Stimulated activated naive CD8-positive, alpha-beta T cell treated with anti-CD3 and anti-CD28 coated beads, Interleukin-15, Interleukin-2, amounts not matched to agents 100 ng/mL and 50 ng/mL, for 24 hours (primary cell): ENCODE measurements around the gene TNFSF18.
"Not testable (repeated sequence)": the region's sequence is repeated elsewhere in the genome, so short reads cannot be mapped to it uniquely, and the experiment has no call there.

Source experiments
- H3K27ac Mint-ChIP-seq: one replicate; pipeline ENCODE4 v1.8.0; 2021; ENCODE audit warnings: mild to moderate bottlenecking, mixed read lengths
- H3K27me3 Mint-ChIP-seq: one replicate; pipeline ENCODE4 v1.8.0; 2021; ENCODE audit warnings: mixed read lengths
- H3K36me3 Mint-ChIP-seq: one replicate; pipeline ENCODE4 v1.8.0; 2021; ENCODE audit warnings: low read depth, mixed read lengths
- H3K4me1 Mint-ChIP-seq: one replicate; pipeline ENCODE4 v1.8.0; 2021; ENCODE audit warnings: low read depth, mixed read lengths
- H3K4me3 Mint-ChIP-seq: one replicate; pipeline ENCODE4 v1.8.0; 2021; ENCODE audit warnings: mild to moderate bottlenecking, mixed read lengths
- H3K9me3 Mint-ChIP-seq: one replicate; pipeline ENCODE4 v1.8.0; 2021; ENCODE audit warnings: mixed read lengths

TNFSF18 gene, protein sequence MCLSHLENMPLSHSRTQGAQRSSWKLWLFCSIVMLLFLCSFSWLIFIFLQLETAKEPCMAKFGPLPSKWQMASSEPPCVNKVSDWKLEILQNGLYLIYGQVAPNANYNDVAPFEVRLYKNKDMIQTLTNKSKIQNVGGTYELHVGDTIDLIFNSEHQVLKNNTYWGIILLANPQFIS

GRCh38 chr1:173050865-173051264 is at the start of gene TNFSF18:
Gene TNFSF18 (minus strand): TSS chr1:173050941. CDS start chr1:173050896, 45 bp downstream.
- no peak within 1 kb of the TSS for H3K4me3 Mint-ChIP-seq
- peak within 1 kb of the TSS; percentile 7 for H3K27ac Mint-ChIP-seq
- H3K4me1 Mint-ChIP-seq: peaks cover 16% of the 10 kb centered on the region
- H3K9me3 Mint-ChIP-seq: no peaks in the 10 kb centered on the region
- peaks cover 6% of the 10 kb centered on the region for H3K27me3 Mint-ChIP-seq
- no peaks in the 10 kb centered on the region for H3K36me3 Mint-ChIP-seq

DNA sequence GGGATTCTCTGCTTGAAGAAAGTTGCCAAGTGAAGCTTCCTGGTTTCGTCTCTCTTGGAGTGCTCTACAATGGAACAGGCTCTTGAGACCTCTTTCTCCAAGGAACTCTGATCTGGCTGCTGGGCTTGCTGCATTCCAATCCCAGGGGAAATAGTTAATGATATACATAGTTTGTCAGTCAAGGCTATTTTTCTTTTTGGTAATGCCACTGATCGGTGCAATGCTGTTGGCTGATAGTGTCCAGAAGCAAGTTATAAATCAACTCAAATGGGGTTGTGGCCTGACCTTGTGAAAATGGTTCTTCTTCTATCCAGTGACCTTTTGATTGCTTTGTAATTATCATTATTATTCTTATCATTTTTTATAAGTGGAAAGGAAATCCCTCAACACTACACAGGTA is 48.4 kb upstream of the TNFSF18 start:
- no peak overlapping the region for H3K4me3 Mint-ChIP-seq
- H3K4me1 Mint-ChIP-seq: no peaks in the 10 kb centered on the region
- no peaks in the 10 kb centered on the region for H3K36me3 Mint-ChIP-seq
- H3K27me3 Mint-ChIP-seq: peaks cover 11% of the 10 kb centered on the region
- no peak overlapping the region for H3K27ac Mint-ChIP-seq
- H3K9me3 Mint-ChIP-seq: peaks cover 12% of the 10 kb centered on the region

GRCh38 chr1:173098117-173098516 is 47.4 kb upstream of the TNFSF18 start:
- Mint-ChIP-seq H3K27ac (no peak overlapping the region), H3K4me1 (no peaks in the 10 kb centered on the region), H3K9me3 (peaks cover 4% of the 10 kb centered on the region), H3K27me3 (peaks cover 11% of the 10 kb centered on the region), H3K4me3 (no peak overlapping the region), H3K36me3 (no peaks in the 10 kb centered on the region)

GRCh38 chr1:173097001-173097400 is 46.3 kb upstream of the TNFSF18 start:
- Mint-ChIP-seq H3K4me3 (no peak overlapping the region), H3K27ac (no peak overlapping the region), H3K9me3 (no peaks in the 10 kb centered on the region), H3K36me3 (no peaks in the 10 kb centered on the region), H3K27me3 (peaks cover 11% of the 10 kb centered on the region), H3K4me1 (no peaks in the 10 kb centered on the region)

GRCh38 chr1:173095632-173096031 is 44.9 kb upstream of the TNFSF18 start:
- no peaks in the 10 kb centered on the region for H3K9me3 Mint-ChIP-seq
- no peak overlapping the region for H3K4me3 Mint-ChIP-seq
- no peak overlapping the region for H3K27ac Mint-ChIP-seq
- peaks cover 11% of the 10 kb centered on the region for H3K27me3 Mint-ChIP-seq
- H3K36me3 Mint-ChIP-seq: no peaks in the 10 kb centered on the region
- no peaks in the 10 kb centered on the region for H3K4me1 Mint-ChIP-seq

GRCh38 chr1:173094541-173094940 is 43.8 kb upstream of the TNFSF18 start:
- peaks cover 11% of the 10 kb centered on the region for H3K27me3 Mint-ChIP-seq
- H3K36me3 Mint-ChIP-seq: no peaks in the 10 kb centered on the region
- H3K4me3 Mint-ChIP-seq: no peak overlapping the region
- no peaks in the 10 kb centered on the region for H3K4me1 Mint-ChIP-seq
- H3K9me3 Mint-ChIP-seq: no peaks in the 10 kb centered on the region
- no peak overlapping the region for H3K27ac Mint-ChIP-seq

GRCh38 chr1:173093691-173094445 is 43.1 kb upstream of the TNFSF18 start:
- peaks cover 11% of the 10 kb centered on the region for H3K27me3 Mint-ChIP-seq
- no peak overlapping the region for H3K27ac Mint-ChIP-seq
- no peaks in the 10 kb centered on the region for H3K4me1 Mint-ChIP-seq
- H3K4me3 Mint-ChIP-seq: no peak overlapping the region
- H3K9me3 Mint-ChIP-seq: no peaks in the 10 kb centered on the region
- no peaks in the 10 kb centered on the region for H3K36me3 Mint-ChIP-seq

DNA sequence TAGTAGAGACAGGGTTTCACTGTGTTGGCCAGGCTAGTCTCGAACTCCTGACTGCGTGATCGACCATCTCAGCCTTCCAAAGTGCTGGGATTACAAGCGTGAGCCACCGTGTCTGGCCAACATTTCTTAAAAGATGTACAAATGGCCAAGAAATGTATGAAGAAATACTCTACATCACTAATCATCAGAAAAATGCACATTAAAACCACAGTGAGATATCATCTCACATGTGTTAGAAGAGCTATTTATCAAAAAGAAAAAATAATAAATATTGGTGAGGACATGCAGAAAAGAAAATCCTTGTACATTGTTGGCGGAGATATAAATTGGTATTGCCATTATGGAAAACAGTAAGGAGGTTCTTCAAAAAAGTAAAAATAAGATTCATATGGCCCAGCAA is 33.6 kb upstream of the TNFSF18 start:
- Mint-ChIP-seq H3K27ac (no peak overlapping the region), H3K4me1 (no peaks in the 10 kb centered on the region), H3K9me3 (no peaks in the 10 kb centered on the region), H3K27me3 (no peaks in the 10 kb centered on the region), H3K36me3 (no peaks in the 10 kb centered on the region), H3K4me3 (no peak overlapping the region)

GRCh38 chr1:173082913-173083312 is 32.2 kb upstream of the TNFSF18 start:
- H3K36me3 Mint-ChIP-seq: no peaks in the 10 kb centered on the region
- H3K4me1 Mint-ChIP-seq: no peaks in the 10 kb centered on the region
- no peak overlapping the region for H3K4me3 Mint-ChIP-seq
- no peaks in the 10 kb centered on the region for H3K9me3 Mint-ChIP-seq
- no peak overlapping the region for H3K27ac Mint-ChIP-seq
- no peaks in the 10 kb centered on the region for H3K27me3 Mint-ChIP-seq

GRCh38 chr1:173074217-173074616 is 23.5 kb upstream of the TNFSF18 start:
- H3K4me1 Mint-ChIP-seq, H3K9me3 Mint-ChIP-seq, H3K27ac Mint-ChIP-seq, H3K27me3 Mint-ChIP-seq, H3K36me3 Mint-ChIP-seq, H3K4me3 Mint-ChIP-seq: not testable (repeated sequence)

DNA sequence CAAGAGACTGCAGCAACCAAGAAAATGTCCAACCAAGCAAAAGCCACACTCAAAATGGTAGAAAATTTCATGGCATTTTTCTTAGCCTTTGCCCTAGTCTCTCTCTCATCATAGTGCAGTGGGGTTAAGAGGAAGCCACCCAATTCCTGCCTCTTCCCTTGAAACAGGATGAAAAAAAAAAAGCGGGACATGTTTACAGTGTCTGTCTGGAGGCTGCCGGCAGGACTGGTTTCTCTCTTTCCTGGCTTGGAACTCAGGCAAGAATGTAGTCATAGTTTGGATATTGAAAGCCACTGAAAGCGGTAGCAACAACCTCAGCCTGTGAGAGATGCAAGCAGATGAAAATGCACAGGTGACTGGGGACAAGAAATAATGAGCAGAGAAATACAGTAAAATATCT is 13.3 kb upstream of the TNFSF18 start:
- H3K27me3 Mint-ChIP-seq: no peaks in the 10 kb centered on the region
- H3K36me3 Mint-ChIP-seq: no peaks in the 10 kb centered on the region
- H3K9me3 Mint-ChIP-seq: peaks cover 3% of the 10 kb centered on the region
- H3K4me1 Mint-ChIP-seq: no peaks in the 10 kb centered on the region
- H3K4me3 Mint-ChIP-seq: no peak overlapping the region
- H3K27ac Mint-ChIP-seq: no peak overlapping the region

GRCh38 chr1:173063171-173063570 is 12.4 kb upstream of the TNFSF18 start:
- H3K27me3 Mint-ChIP-seq: no peaks in the 10 kb centered on the region
- peaks cover 3% of the 10 kb centered on the region for H3K9me3 Mint-ChIP-seq
- no peak overlapping the region for H3K4me3 Mint-ChIP-seq
- no peaks in the 10 kb centered on the region for H3K36me3 Mint-ChIP-seq
- no peak overlapping the region for H3K27ac Mint-ChIP-seq
- no peaks in the 10 kb centered on the region for H3K4me1 Mint-ChIP-seq

DNA sequence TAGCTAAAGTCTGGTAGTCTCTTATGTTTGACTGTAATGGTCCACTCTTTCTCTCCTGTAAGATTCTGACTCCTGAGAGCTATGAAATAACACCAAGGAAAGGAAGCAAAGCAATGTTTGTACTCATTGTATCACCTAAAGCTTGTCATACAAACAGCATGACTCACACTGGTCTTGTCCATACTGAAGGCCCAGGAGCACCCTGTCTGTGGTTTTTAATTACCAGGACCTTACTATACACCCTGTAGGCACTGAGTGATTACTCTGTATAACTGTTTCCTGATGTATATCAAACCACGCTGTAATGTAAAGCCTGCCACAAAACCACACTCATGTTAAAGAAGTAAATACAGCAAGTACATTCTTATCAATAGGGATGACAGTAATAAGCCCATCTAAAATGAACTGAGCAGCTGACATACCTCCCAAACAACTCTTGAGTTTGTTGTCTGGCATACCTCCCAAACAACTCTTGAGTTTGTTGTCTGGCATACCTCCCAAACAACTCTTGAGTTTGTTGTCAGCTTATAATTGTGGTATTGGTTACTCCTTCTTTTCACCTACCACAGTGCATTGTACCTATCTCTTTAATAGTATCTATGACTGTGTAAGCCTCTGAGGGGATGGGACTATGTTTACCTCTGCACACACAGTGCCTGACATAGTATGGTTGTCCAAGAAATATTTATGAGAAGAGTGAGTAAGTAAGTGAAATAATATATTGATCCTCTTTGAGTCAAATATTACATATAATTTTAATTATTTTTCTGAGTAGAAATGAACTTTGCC is 11.6 kb upstream of the TNFSF18 start:
- H3K27me3 Mint-ChIP-seq: no peaks in the 10 kb centered on the region
- no peaks in the 10 kb centered on the region for H3K4me1 Mint-ChIP-seq
- no peaks in the 10 kb centered on the region for H3K36me3 Mint-ChIP-seq
- no peak overlapping the region for H3K4me3 Mint-ChIP-seq
- peaks cover 3% of the 10 kb centered on the region for H3K9me3 Mint-ChIP-seq
- no peak overlapping the region for H3K27ac Mint-ChIP-seq

GRCh38 chr1:173058556-173058955 is 7.8 kb upstream of the TNFSF18 start:
- Mint-ChIP-seq H3K9me3 (no peaks in the 10 kb centered on the region), H3K27me3 (no peaks in the 10 kb centered on the region), H3K4me3 (no peak overlapping the region), H3K36me3 (no peaks in the 10 kb centered on the region), H3K27ac (no peak overlapping the region), H3K4me1 (no peaks in the 10 kb centered on the region)

GRCh38 chr1:173057984-173058383 is 7.2 kb upstream of the TNFSF18 start:
- H3K9me3 Mint-ChIP-seq: no peaks in the 10 kb centered on the region
- H3K36me3 Mint-ChIP-seq: no peaks in the 10 kb centered on the region
- H3K27me3 Mint-ChIP-seq: no peaks in the 10 kb centered on the region
- no peak overlapping the region for H3K4me3 Mint-ChIP-seq
- H3K4me1 Mint-ChIP-seq: no peaks in the 10 kb centered on the region
- no peak overlapping the region for H3K27ac Mint-ChIP-seq
